WERI-Rb-1 (cell line): Measurements from ENCODE around the gene BIRC3.
"Not testable (repeated sequence)": the region's sequence is repeated elsewhere in the genome, so short reads cannot be mapped to it uniquely, and the experiment has no call there.

Experiments used
- DNase-seq: peaks from one replicate; pipeline ENCODE4 v3.0.0-alpha.2; 2020
- H3K27ac ChIP-seq: fragments of 250-450 bp; sonication (Bioruptor Pico); 2 replicates; pipeline ENCODE4 v1.5.1; 2020; ENCODE audit warnings: mild to moderate bottlenecking, moderate library complexity
- H3K27me3 ChIP-seq: fragments of 250-450 bp; sonication (Bioruptor Pico); 2 replicates; pipeline ENCODE4 v1.5.1; 2021; ENCODE audit warnings: mild to moderate bottlenecking, low read depth, moderate library complexity; ENCODE audit not compliant: insufficient read depth, severe bottlenecking
- H3K36me3 ChIP-seq: fragments of 250-450 bp; sonication (Bioruptor Pico); 2 replicates; pipeline ENCODE4 v1.5.1; 2020; ENCODE audit warnings: mild to moderate bottlenecking, moderate library complexity
- H3K4me3 ChIP-seq: 2 replicates; pipeline ENCODE4 v1.5.1; 2011; ENCODE audit warnings: low read depth, mild to moderate bottlenecking, control low read depth, low read length
- H3K9me3 ChIP-seq: fragments of 250-450 bp; sonication (Bioruptor Pico); 2 replicates; pipeline ENCODE4 v1.5.1; 2021; ENCODE audit warnings: mild to moderate bottlenecking, moderate library complexity; ENCODE audit not compliant: severe bottlenecking
- TF ChIP-seq, protein P1 (sequence below): IDR thresholded peaks from 2 replicates; pipeline ENCODE4 v1.5.1; 2011; ENCODE audit warnings: low read depth, mild to moderate bottlenecking, control low read depth, inconsistent platforms, low read length

BIRC3 gene

DNA sequence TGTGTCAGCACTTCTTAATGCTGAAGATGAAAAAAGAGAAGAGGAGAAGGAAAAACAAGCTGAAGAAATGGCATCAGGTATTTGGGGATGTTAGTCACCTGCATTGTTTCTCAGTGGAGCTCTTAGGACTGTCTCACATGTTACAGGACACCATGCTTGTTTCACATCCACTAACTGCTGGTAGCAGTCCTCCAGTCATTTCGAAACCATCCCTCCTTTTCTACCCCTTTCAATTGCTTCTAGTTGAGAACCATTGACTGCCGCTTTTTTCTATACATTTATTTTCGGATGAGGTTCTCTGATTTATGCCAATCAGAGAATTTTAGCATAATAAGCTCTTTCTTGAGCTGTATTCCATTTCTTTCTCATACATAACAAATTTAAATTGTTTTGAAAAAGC lies 51.2 kb downstream of the BIRC3 start:
- Histone ChIP-seq H3K27me3 (no peaks in the 10 kb centered on the region), H3K36me3 (peaks cover 23% of the 10 kb centered on the region)
- DNase-seq, result no peak

GRCh38 chr11:102374633-102375424 lies 57.5 kb downstream of the BIRC3 start:
- not testable (repeated sequence) for DNase-seq, H3K4me3 ChIP-seq, H3K27ac ChIP-seq

More for the DNA sequence above, 51.2 kb downstream of the BIRC3 start:
- no peaks in the 10 kb centered on the region for H3K9me3 ChIP-seq
- no peak overlapping the region for H3K27ac ChIP-seq
- no peak overlapping the region for H3K4me3 ChIP-seq
- TF ChIP-seq, protein P1, sequence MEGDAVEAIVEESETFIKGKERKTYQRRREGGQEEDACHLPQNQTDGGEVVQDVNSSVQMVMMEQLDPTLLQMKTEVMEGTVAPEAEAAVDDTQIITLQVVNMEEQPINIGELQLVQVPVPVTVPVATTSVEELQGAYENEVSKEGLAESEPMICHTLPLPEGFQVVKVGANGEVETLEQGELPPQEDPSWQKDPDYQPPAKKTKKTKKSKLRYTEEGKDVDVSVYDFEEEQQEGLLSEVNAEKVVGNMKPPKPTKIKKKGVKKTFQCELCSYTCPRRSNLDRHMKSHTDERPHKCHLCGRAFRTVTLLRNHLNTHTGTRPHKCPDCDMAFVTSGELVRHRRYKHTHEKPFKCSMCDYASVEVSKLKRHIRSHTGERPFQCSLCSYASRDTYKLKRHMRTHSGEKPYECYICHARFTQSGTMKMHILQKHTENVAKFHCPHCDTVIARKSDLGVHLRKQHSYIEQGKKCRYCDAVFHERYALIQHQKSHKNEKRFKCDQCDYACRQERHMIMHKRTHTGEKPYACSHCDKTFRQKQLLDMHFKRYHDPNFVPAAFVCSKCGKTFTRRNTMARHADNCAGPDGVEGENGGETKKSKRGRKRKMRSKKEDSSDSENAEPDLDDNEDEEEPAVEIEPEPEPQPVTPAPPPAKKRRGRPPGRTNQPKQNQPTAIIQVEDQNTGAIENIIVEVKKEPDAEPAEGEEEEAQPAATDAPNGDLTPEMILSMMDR, result no peak

DNA sequence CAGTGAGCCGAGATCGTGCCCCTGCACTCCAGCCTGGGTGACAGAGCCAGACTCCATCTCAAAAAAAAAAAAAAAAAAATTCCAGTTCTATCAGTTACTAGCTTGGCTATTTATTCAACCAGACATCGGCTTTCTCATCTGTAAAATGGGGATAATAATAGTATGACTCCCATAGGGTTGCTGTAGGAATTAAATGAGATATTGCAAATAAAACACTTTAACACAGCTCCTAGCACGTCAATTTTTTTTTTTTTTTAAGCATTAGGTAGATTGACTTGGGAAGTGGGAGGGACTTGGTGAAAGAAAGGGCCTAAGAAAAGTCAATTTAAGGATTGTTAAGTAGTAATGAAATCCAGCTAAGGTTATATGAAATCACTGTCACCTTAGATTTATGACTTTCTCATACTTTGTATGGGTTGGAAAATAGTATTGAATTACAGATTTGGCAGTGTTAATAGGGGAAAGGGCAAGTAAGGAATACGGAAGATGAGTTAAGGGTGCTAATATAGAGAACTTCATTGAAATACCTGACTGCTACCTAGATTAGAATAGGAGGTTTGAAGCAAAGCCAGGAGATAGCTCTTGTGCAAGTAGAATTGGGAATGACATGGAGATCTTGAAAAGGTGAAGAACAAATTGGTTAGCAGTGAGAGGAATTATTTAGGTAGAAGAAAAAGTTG lies 58.6 kb downstream of the BIRC3 start:
- Histone ChIP-seq H3K36me3 (peaks cover 17% of the 10 kb centered on the region), H3K4me3 (no peak overlapping the region), H3K9me3 (no peaks in the 10 kb centered on the region), H3K27ac (no peak overlapping the region), H3K27me3 (no peaks in the 10 kb centered on the region)
- no peak for DNase-seq
- TF ChIP-seq, protein P1, result no peak

More at GRCh38 chr11:102374633-102375424, 57.5 kb downstream of the BIRC3 start:
- H3K9me3 ChIP-seq, H3K27me3 ChIP-seq: not testable (repeated sequence)
- H3K36me3 ChIP-seq, result peaks cover 17% of the 10 kb centered on the region

- H3K4me3 ChIP-seq, result no peak overlapping the region
- DNase-seq, result no peak
- no peaks in the 10 kb centered on the region for H3K9me3 ChIP-seq
- no peaks in the 10 kb centered on the region for H3K27me3 ChIP-seq
- H3K27ac ChIP-seq, result no peak overlapping the region
- peaks cover 17% of the 10 kb centered on the region for H3K36me3 ChIP-seq
- TF ChIP-seq, protein P1, result no peak
Observed at GRCh38 chr11:102377891-102378290, 60.6 kb downstream of the BIRC3 start.

- no peaks in the 10 kb centered on the region for H3K27me3 ChIP-seq
- no peaks in the 10 kb centered on the region for H3K9me3 ChIP-seq
- DNase-seq, result no peak
- no peak overlapping the region for H3K4me3 ChIP-seq
- TF ChIP-seq, protein P1, result no peak
- H3K27ac ChIP-seq, result no peak overlapping the region
- peaks cover 17% of the 10 kb centered on the region for H3K36me3 ChIP-seq
Observed at GRCh38 chr11:102378818-102379217, 61.5 kb downstream of the BIRC3 start.

DNA sequence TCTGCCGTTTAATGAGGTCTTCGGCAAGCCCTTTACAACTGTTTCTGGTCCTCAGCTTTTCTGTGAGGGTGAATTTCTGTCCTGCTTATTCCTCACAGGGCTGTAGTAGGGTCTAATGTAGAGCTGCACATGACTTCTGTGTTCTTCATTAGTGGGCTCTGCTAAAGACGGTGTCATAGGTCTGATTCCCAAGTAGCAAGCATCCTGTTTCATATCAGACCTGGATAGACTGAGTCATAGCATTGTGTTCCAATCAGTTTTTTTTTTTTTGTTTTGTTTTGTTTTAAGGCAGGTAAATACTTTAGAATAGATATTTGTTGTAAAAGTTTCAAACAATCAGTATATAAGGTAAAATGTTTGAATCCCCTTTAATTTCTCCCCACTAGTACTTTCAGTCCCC lies 65.1 kb downstream of the BIRC3 start:
- no peak overlapping the region for H3K4me3 ChIP-seq
- TF ChIP-seq, protein P1, result no peak
- H3K36me3 ChIP-seq, result peaks cover 14% of the 10 kb centered on the region
- H3K27me3 ChIP-seq, result no peaks in the 10 kb centered on the region
- H3K27ac ChIP-seq, result no peak overlapping the region
- no peak for DNase-seq
- no peaks in the 10 kb centered on the region for H3K9me3 ChIP-seq
